Measurements from ENCODE around the gene ELK1. TPM values are rescaled to one million over a fixed set of nuclear protein-coding genes. Genes with fewer than 3 reads are reported as not detected.

Gene ELK1
- total RNA-seq, 2 donors from 2014 or later, result 24.5 to 49.5 TPM

- Mint-ChIP-seq H3K27ac (no peak overlapping the region), H3K4me3 (no peak overlapping the region), H3K36me3 (no peaks in the 10 kb centered on the region), H3K27me3 (peaks cover 0 to 14% of the 10 kb centered on the region in 2 donors), H3K9me3 (no peaks in the 10 kb centered on the region), H3K4me1 (ENCODE audit: low read depth in 2 of 2) (peaks cover 8 to 12% of the 10 kb centered on the region in 2 donors)
- peak in 1 of 2 donors; percentile 8 for ATAC-seq
- no peak for DNase-seq (ENCODE audit: low spot score)
Measured at GRCh38 chrX:47587906-47588735, 62.2 kb downstream of the ELK1 start.

- Mint-ChIP-seq H3K4me1 (ENCODE audit: low read depth in 2 of 2) (peaks cover 13 to 19% of the 10 kb centered on the region in 2 donors), H3K4me3 (no peak overlapping the region), H3K27ac (no peak overlapping the region), H3K9me3 (no peaks in the 10 kb centered on the region), H3K36me3 (no peaks in the 10 kb centered on the region), H3K27me3 (peaks cover 0 to 14% of the 10 kb centered on the region in 2 donors)
- no peak for ATAC-seq
- no peak for DNase-seq (ENCODE audit: low spot score)
Measured at GRCh38 chrX:47587091-47587891, 63.1 kb downstream of the ELK1 start.

GRCh38 chrX:47586043-47586787 lies 64.1 kb downstream of the ELK1 start:
- Mint-ChIP-seq H3K27me3 (peaks cover 0 to 18% of the 10 kb centered on the region in 2 donors), H3K4me3 (no peak overlapping the region), H3K9me3 (no peaks in the 10 kb centered on the region), H3K36me3 (no peaks in the 10 kb centered on the region), H3K27ac (no peak overlapping the region), H3K4me1 (ENCODE audit: low read depth in 2 of 2) (peaks cover 22 to 28% of the 10 kb centered on the region in 2 donors)
- no peak for ATAC-seq
- DNase-seq (ENCODE audit: low spot score), result no peak

Other genes starting within 250 kb of the ELK1 start
- 10 to 100 TPM; 12.5 to 16.6 TPM for gene ZNF41, start 167.3 kb downstream of the ELK1 start, total RNA-seq
- gene ARAF, start 89.4 kb downstream of the ELK1 start, total RNA-seq, result 10 to 100 TPM; 84.7 to 87.1 TPM
- 10 to 100 TPM in 1 of 2 donors, 1 to 10 TPM in 1; 9.1 to 12.5 TPM for gene TIMP1, start 68.1 kb downstream of the ELK1 start, total RNA-seq
- under 1 TPM; 0.29 to 0.92 TPM for gene SYN1, start 30.7 kb downstream of the ELK1 start, total RNA-seq
- 1 to 10 TPM in 1 of 2 donors, under 1 TPM in 1; 0.71 to 2.3 TPM for gene CFP, start 20.6 kb downstream of the ELK1 start, total RNA-seq
- gene UXT, start 8.6 kb upstream of the ELK1 start, total RNA-seq, result 100 to 1,000 TPM in 1 of 2 donors, 10 to 100 TPM in 1; 80.5 to 113 TPM
- 10 to 100 TPM; 13.3 to 17.9 TPM for gene ZNF81, start 186.3 kb upstream of the ELK1 start, total RNA-seq

Data from natural killer cell treated with Interleukin-12 subunit alpha and Interleukin-12 subunit beta and Interleukin-15 and Interleukin-18, amount 100 ng/mL, for 72 hours (primary cell).